ENCODE measurements around the gene DGCR2. TPM values are rescaled to one million over a fixed set of nuclear protein-coding genes. Genes with fewer than 3 reads are reported as not detected.

Gene DGCR2
- total and polyA plus RNA-seq, 2 of the 4 experiments (the other 2 are of a cell fraction), result 17.2 to 35.4 TPM

GRCh38 chr22:19056951-19057401, 65.2 kb downstream of the DGCR2 start:
- Histone ChIP-seq H3K9me1 (ENCODE audit: insufficient read depth, low read length) (peaks cover 19% of the 10 kb centered on the region; the same call in 1 of the 2 replicates), H3K27ac (ENCODE audit: insufficient read depth, low read length) (no peak overlapping the region), H2AFZ (replicated peaks; ENCODE audit: low read length, poor library complexity) (no peak overlapping the region), H4K8ac (ENCODE audit: low read depth in 2 of 2, low read length in 2 of 2) (no peak overlapping the region), H3K79me1 (ENCODE audit: low read depth in 1 of 2, low read length in 2 of 2) (peaks cover 8 to 28% of the 10 kb centered on the region in 2 experiments; a peak in 2 of 4 replicates), H2AK9ac (replicated peaks; ENCODE audit: low read depth, low read length, poor library complexity) (no peak overlapping the region), H4K91ac (ENCODE audit: insufficient read depth, low read depth, low read length) (no peak overlapping the region), H3K9me3 (ENCODE audit: control insufficient read depth, insufficient read depth, low read length) (no peaks in the 10 kb centered on the region), H2BK5ac (ENCODE audit: low read depth, low read length, poor library complexity, severe bottlenecking) (no peak overlapping the region), H2BK120ac (ENCODE audit: low read depth, low read length) (no peak overlapping the region), H3K18ac (ENCODE audit: low read depth, low read length) (no peak overlapping the region), H3K4me2 (ENCODE audit: low read depth, low read length) (no peak overlapping the region), H3K36me3 (ENCODE audit: control insufficient read depth, insufficient read depth, low read length) (peaks cover 24% of the 10 kb centered on the region), H2BK15ac (ENCODE audit: low read depth, low read length) (no peak overlapping the region), H3K4ac (ENCODE audit: low read depth, low read length) (no peak overlapping the region), H3K4me3 (ENCODE audit: insufficient read depth, low read depth, low read length) (no peak overlapping the region), H2AK5ac (ENCODE audit: low read depth, low read length) (no peak overlapping the region), H3K14ac (replicated peaks; ENCODE audit: low read depth, low read length) (no peak overlapping the region), H3K27me3 (ENCODE audit: control insufficient read depth, insufficient read depth, low read length) (no peaks in the 10 kb centered on the region), H3K56ac (ENCODE audit: extremely low read depth, insufficient read depth, low read length) (no peak overlapping the region), H3K23ac (ENCODE audit: low read depth, low read length) (no peak overlapping the region), H3K4me1 (ENCODE audit: control insufficient read depth, insufficient read depth, low read length) (peaks cover 10% of the 10 kb centered on the region), H3K9ac (ENCODE audit: low read depth, low read length) (no peak overlapping the region), H4K5ac (ENCODE audit: low read depth, low read length) (no peak overlapping the region), H2BK20ac (ENCODE audit: low read depth, low read length) (no peak overlapping the region), H4K20me1 (ENCODE audit: insufficient read depth, low read length) (peaks cover 24% of the 10 kb centered on the region)
- TF ChIP-seq MAZ (IDR thresholded peaks at IDR 0.05; ENCODE audit: borderline replicate concordance, low read depth, low read length) (no peak), CEBPB (IDR thresholded peaks at IDR 0.05; ENCODE audit: low read depth, low read length) (no peak), MXI1 (IDR thresholded peaks at IDR 0.05; ENCODE audit: borderline replicate concordance, low read depth, low read length) (no peak), CHD1 (IDR thresholded peaks at IDR 0.05; ENCODE audit: low read depth, low read length) (no peak), FOS (IDR thresholded peaks at IDR 0.05; ENCODE audit: low read depth, low read length) (no peak), RFX5 (IDR thresholded peaks at IDR 0.05; ENCODE audit: low read depth, low read length) (no peak)
- intact Hi-C loops (cut with micrococcal nuclease), result no loop called here
- ChIA-PET CTCF (no interaction called here), POLR2A (ENCODE audit: unreplicated experiment) (no interaction called here)
- in situ Hi-C loops (cut with MboI; ENCODE audit: low sequenced_read_pairs), result no loop called here
- WGBS, 2 experiments (ENCODE audit: extremely low coverage in 2 of 2, insufficient read length in 1 of 2), result 99% methylated on average over 10 of the region's 13 CpGs; no CpG with 5 or more reads in 1 of the 2 experiments
- dilution Hi-C loops (cut with HindIII; ENCODE audit: low sequenced_read_pairs, unreplicated experiment), result no loop called here
- DNase-seq, result no peak
- BruUV-seq (replicated peaks), result no TSS peak
- ATAC-seq (ENCODE audit: low read depth), result no peak

All from IMR-90 (cell line).